H1 (cell line): Measurements from ENCODE around the gene ERI3. TPM values are rescaled to one million over a fixed set of nuclear protein-coding genes. Genes with fewer than 3 reads are reported as not detected.

Experiments used
- CTCF ChIA-PET: fragments of 300-600 bp; sonication (Branson Sonifier 250); formaldehyde crosslinking; loops from one replicate; lab custom pipeline; 2021; ENCODE audit not compliant: partially characterized antibody; lab: Charles Lee
- POLR2A ChIA-PET: fragments of 300-600 bp; sonication (Branson Sonifier 250); formaldehyde crosslinking; loops from one replicate; lab custom pipeline; 2021; ENCODE audit warnings: inconsistent platforms; ENCODE audit not compliant: partially characterized antibody; lab: Charles Lee
- DNase-seq, 2 experiments: peaks; one replicate each; pipeline versions ENCODE4 v3.0.0 to v3.0.0-alpha.2; 2010 to 2022; ENCODE audit warnings: low spot score in 2 of 2, low read depth in 1 of 2, mixed read lengths in 1 of 2
- FAIRE-seq: peaks from 2 replicates; lab custom pipeline; 2011; peaks lifted over from hg19 to GRCh38; lab: Jason Lieb, UNC
- H2AFZ ChIP-seq: 2 replicates; pipeline ENCODE4 v1.8.1; 2012; ENCODE audit warnings: low read length, inconsistent platforms
- H2AK5ac ChIP-seq: 2 replicates; pipeline ENCODE4 v1.6.1; 2013; ENCODE audit warnings: low read depth, low read length
- H2BK120ac ChIP-seq: replicated peaks from 2 replicates; pipeline ENCODE3; 2013; ENCODE audit warnings: low read depth, low read length, inconsistent platforms
- H2BK12ac ChIP-seq: 2 replicates; pipeline ENCODE4 v1.6.1; 2013; ENCODE audit warnings: low read depth, low read length
- H2BK15ac ChIP-seq: 2 replicates; pipeline ENCODE4 v1.6.1; 2013; ENCODE audit warnings: low read length
- H2BK20ac ChIP-seq: 2 replicates; pipeline ENCODE4 v1.6.1; 2013; ENCODE audit warnings: low read length
- H2BK5ac ChIP-seq: 2 replicates; pipeline ENCODE4 v1.6.1; 2013; ENCODE audit warnings: low read depth, low read length
- H3K14ac ChIP-seq: 2 replicates; pipeline ENCODE4 v1.6.1; 2013; ENCODE audit warnings: inconsistent platforms; ENCODE audit not compliant: insufficient read length
- H3K18ac ChIP-seq: 2 replicates; pipeline ENCODE4 v1.6.1; 2013; ENCODE audit warnings: low read length; ENCODE audit errors: extremely low read depth
- H3K23ac ChIP-seq: 2 replicates; pipeline ENCODE4 v1.6.1; 2013; ENCODE audit warnings: inconsistent platforms; ENCODE audit not compliant: insufficient read length
- H3K23me2 ChIP-seq: 2 replicates; pipeline ENCODE4 v1.6.1; 2013; ENCODE audit warnings: low read depth, low read length
- H3K27ac ChIP-seq: 2 replicates; pipeline ENCODE4 v1.6.1; 2011; ENCODE audit warnings: low read depth, low read length, inconsistent platforms
- H3K27me3 ChIP-seq, 4 experiments: replicated peaks in 1 of 4; 1 replicate in 1 of 4; 2 replicates in 3 of 4; pipeline versions ENCODE4 v1.6.1 to v1.8.1; 2011 to 2013; ENCODE audit warnings: low read length in 3 of 4, mild to moderate bottlenecking in 3 of 4, inconsistent platforms in 2 of 4, mixed read lengths in 2 of 4, moderate library complexity in 1 of 4; ENCODE audit not compliant: control insufficient read depth in 3 of 4, insufficient read depth in 3 of 4; ENCODE audit errors: extremely low read depth in 1 of 4
- H3K36me3 ChIP-seq, 4 experiments: 2 replicates each; pipeline versions ENCODE4 v1.6.1 to v1.8.1; 2011 to 2013; ENCODE audit warnings: mild to moderate bottlenecking in 4 of 4, low read length in 3 of 4, moderate library complexity in 2 of 4, control low read depth in 1 of 4, inconsistent platforms in 1 of 4; ENCODE audit not compliant: insufficient read depth in 4 of 4, control insufficient read depth in 2 of 4
- H3K4ac ChIP-seq: replicated peaks from 2 replicates; pipeline ENCODE3; 2013; ENCODE audit warnings: low read length, low read depth, mixed read lengths, inconsistent platforms; ENCODE audit not compliant: insufficient read length
- H3K4me1 ChIP-seq, 4 experiments: replicated peaks in 1 of 4; 1 replicate in 1 of 4; 2 replicates in 3 of 4; pipeline versions ENCODE4 v1.6.1 to v1.8.1; 2011 to 2013; ENCODE audit warnings: low read length in 3 of 4, inconsistent platforms in 2 of 4, mixed read lengths in 1 of 4; ENCODE audit not compliant: insufficient read depth in 4 of 4, control insufficient read depth in 3 of 4
- H3K4me2 ChIP-seq, 2 experiments: 2 replicates each; pipeline versions ENCODE4 v1.6.1 to v1.8.1; 2011 to 2013; ENCODE audit warnings: low read depth in 2 of 2, low read length in 2 of 2, control low read depth in 1 of 2, inconsistent platforms in 1 of 2, mild to moderate bottlenecking in 1 of 2; ENCODE audit not compliant: insufficient read depth in 1 of 2
- H3K4me3 ChIP-seq, 4 experiments: fragments of 200-600, 300-600 bp in 1 of 4; sonication (generic), shearing (Covaris generic), sonication (Bioruptor Twin) in 1 of 4; 2 replicates each; pipeline versions ENCODE4 v1.5.1 to v1.8.1; 2011 to 2016; ENCODE audit warnings: low read length in 4 of 4, low read depth in 3 of 4, control low read depth in 2 of 4, inconsistent platforms in 2 of 4, mild to moderate bottlenecking in 2 of 4, mixed read lengths in 1 of 4, moderate library complexity in 1 of 4; ENCODE audit not compliant: insufficient read depth in 2 of 4; ENCODE audit errors: extremely low read depth in 1 of 4
- H3K56ac ChIP-seq: replicated peaks from 2 replicates; pipeline ENCODE3; 2013; ENCODE audit warnings: low read depth, mild to moderate bottlenecking, mixed read lengths, low read length, inconsistent platforms; ENCODE audit not compliant: insufficient read length
- H3K79me1 ChIP-seq: 2 replicates; pipeline ENCODE4 v1.6.1; 2013; ENCODE audit warnings: low read depth, low read length, control low read depth
- H3K79me2 ChIP-seq, 2 experiments: 2 replicates each; pipeline versions ENCODE4 v1.6.1 to v1.8.1; 2012 to 2013; ENCODE audit warnings: low read length in 2 of 2, mild to moderate bottlenecking in 2 of 2, inconsistent platforms in 1 of 2; ENCODE audit not compliant: insufficient read depth in 2 of 2, control insufficient read depth in 1 of 2
- H3K9ac ChIP-seq, 4 experiments: replicated peaks in 1 of 4; 1 replicate in 1 of 4; 2 replicates in 3 of 4; pipeline versions ENCODE4 v1.6.1 to v1.8.1; 2011 to 2013; ENCODE audit warnings: low read depth in 3 of 4, low read length in 3 of 4, control low read depth in 2 of 4, mild to moderate bottlenecking in 2 of 4, moderate library complexity in 2 of 4, inconsistent platforms in 1 of 4; ENCODE audit errors: extremely low read depth in 1 of 4
- H3K9me3 ChIP-seq, 2 experiments: 2 replicates each; pipeline versions ENCODE4 v1.6.1 to v1.8.1; 2012 to 2013; ENCODE audit warnings: mild to moderate bottlenecking in 2 of 2, moderate library complexity in 2 of 2, control low read depth in 1 of 2, inconsistent platforms in 1 of 2, low read depth in 1 of 2, low read length in 1 of 2, mixed read lengths in 1 of 2; ENCODE audit not compliant: insufficient read depth in 2 of 2
- H4K20me1 ChIP-seq, 2 experiments: replicated peaks in 1 of 2; 2 replicates each; pipeline versions ENCODE3 to v1.8.1; 2011 to 2013; ENCODE audit warnings: inconsistent platforms in 2 of 2, low read length in 2 of 2, mild to moderate bottlenecking in 1 of 2; ENCODE audit not compliant: insufficient read depth in 2 of 2, control insufficient read depth in 1 of 2
- H4K5ac ChIP-seq: 2 replicates; pipeline ENCODE4 v1.6.1; 2013; ENCODE audit warnings: low read length, low read depth, mixed read lengths, inconsistent platforms; ENCODE audit not compliant: insufficient read length
- H4K8ac ChIP-seq: 2 replicates; pipeline ENCODE4 v1.8.0; 2013; ENCODE audit warnings: mild to moderate bottlenecking, moderate library complexity, low read length, inconsistent platforms; ENCODE audit not compliant: insufficient read depth; ENCODE audit errors: extremely low read depth
- H4K91ac ChIP-seq: replicated peaks from 2 replicates; pipeline ENCODE3; 2013; ENCODE audit warnings: low read length, mixed read lengths, inconsistent platforms; ENCODE audit not compliant: insufficient read length
- BACH1 ChIP-seq: IDR thresholded peaks from 2 replicates; pipeline ENCODE4 v1.6.1; 2012; ENCODE audit warnings: low read length, improper control_type of control experiment
- CTBP2 ChIP-seq: IDR thresholded peaks from 2 replicates; pipeline ENCODE4 v1.7.0; 2011; ENCODE audit warnings: borderline replicate concordance, mild to moderate bottlenecking, moderate library complexity, mixed read lengths, low read length; ENCODE audit not compliant: insufficient read depth, insufficient read length
- KDM4A ChIP-seq: IDR thresholded peaks from one replicate; pipeline ENCODE4 v1.7.1; 2012; ENCODE audit warnings: low read depth, mild to moderate bottlenecking, moderate library complexity, low read length, inconsistent platforms; ENCODE audit not compliant: severe bottlenecking
- NRF1 ChIP-seq: IDR thresholded peaks from 2 replicates; pipeline ENCODE4 v1.6.1; 2011; ENCODE audit warnings: mild to moderate bottlenecking, low read depth, low read length, improper control_type of control experiment
- POU5F1 ChIP-seq: IDR thresholded peaks from 2 replicates; pipeline ENCODE4 v1.6.1; 2011; ENCODE audit warnings: low read depth, mild to moderate bottlenecking, low read length, moderate library complexity
- SP2 ChIP-seq: IDR thresholded peaks from 2 replicates; pipeline ENCODE4 v1.6.1; 2012; ENCODE audit warnings: mild to moderate bottlenecking, low read length, inconsistent platforms
- SUZ12 ChIP-seq: fragments of 200-600 bp; sonication (generic); IDR thresholded peaks from 2 replicates; pipeline ENCODE4 v1.6.1; 2012; ENCODE audit warnings: mild to moderate bottlenecking, inconsistent platforms, low read length, moderate library complexity, mixed read lengths
- TBP ChIP-seq: IDR thresholded peaks from 2 replicates; pipeline ENCODE4 v1.6.1; 2011; ENCODE audit warnings: low read depth, low read length, improper control_type of control experiment
- WGBS, 2 experiments: shearing (Covaris generic) in 1 of 2; methylation state at CpG; one replicate each; pipeline versions ENCODE4 v1.1.6 to v1.1.7; 2013 to 2015; ENCODE audit warnings: low lambda C conversion rate in 2 of 2, mixed read lengths in 2 of 2, inconsistent platforms in 1 of 2, low coverage in 1 of 2, missing lambda C conversion rate in 1 of 2; ENCODE audit not compliant: insufficient replicate concordance in 2 of 2, insufficient coverage in 1 of 2, insufficient read length in 1 of 2; ENCODE audit errors: extremely low coverage in 1 of 2, missing lambda C conversion rate in 1 of 2; 5-methylcytosine and 5-hydroxymethylcytosine counted together
- polyA plus RNA-seq, 7 experiments: library from polyadenylated mRNA; depleted of rRNA in 3 of 7; stranded (reverse) in 5 of 7; unstranded in 2 of 7; fragments of >200 nt in 5 of 7; fragments of 200-250 nt in 2 of 7; gene quantifications; 1 replicate in 5 of 7; 2 replicates in 1 of 7; 4 replicates in 1 of 7; pipeline versions ENCODE4 v1.2.1 to v1.2.3, GENCODE V29; 2011 to 2013; ENCODE audit warnings: missing spikeins in 2 of 7, mixed read lengths in 2 of 7
- total RNA-seq: library from RNA; stranded (reverse); fragmentation: NEBNext Ultra II Directional; extraction: Animal tissue kit (Norgen Biotek cat#: 25700); gene quantifications from 2 replicates; pipeline ENCODE4 v1.2.1, GENCODE V29; 2021
- TF ChIP-seq, protein P1 (sequence below): IDR thresholded peaks from 2 replicates; pipeline ENCODE4 v1.6.1; 2011; ENCODE audit warnings: low read depth, mild to moderate bottlenecking, low read length; ENCODE audit not compliant: insufficient read depth

Gene ERI3
- total and polyA plus RNA-seq, 2 of the 8 experiments (the other 6 are each of a cell fraction or from before 2014, with no cell fraction given), result 81.1 to 199 TPM

DNA sequence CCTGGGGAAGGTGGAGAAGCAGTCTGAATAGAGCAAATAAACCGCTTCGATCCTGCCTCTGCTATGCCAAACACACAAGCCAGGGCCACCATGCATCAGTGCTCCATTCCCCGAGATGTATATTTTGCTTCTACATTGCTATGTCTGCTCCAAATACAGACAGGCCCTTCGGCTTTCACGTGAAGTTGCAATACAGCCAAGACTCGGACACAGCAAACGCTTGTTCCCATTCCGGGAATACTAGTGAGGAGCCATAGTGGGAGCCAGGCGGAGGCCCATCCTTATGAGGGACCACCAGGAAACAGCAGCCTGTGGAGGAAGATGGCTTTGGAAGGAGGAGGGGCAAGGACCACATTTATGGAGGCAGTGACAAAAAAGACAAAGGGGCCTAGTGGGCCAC is 22.6 kb downstream of the ERI3 start:
- Histone ChIP-seq H3K4ac (no peak overlapping the region), H3K4me2 (no peak overlapping the region), H4K8ac (no peak overlapping the region; the same call in 1 of the 2 replicates), H3K27ac (no peak overlapping the region), H2BK15ac (no peak overlapping the region), H3K79me1 (peaks cover 5% of the 10 kb centered on the region; the same call in 1 of the 2 replicates), H2BK12ac (no peak overlapping the region), H2BK20ac (no peak overlapping the region), H3K9ac (peak overlapping the region in 1 of 4 experiments; percentile 18; a peak in 2 of 7 replicates), H3K27me3 (no peaks in the 10 kb centered on the region; a peak in 1 of 7 replicates), H3K14ac (no peak overlapping the region), H4K91ac (no peak overlapping the region), H2AFZ (no peak overlapping the region), H2BK5ac (no peak overlapping the region), H3K9me3 (no peaks in the 10 kb centered on the region), H3K23ac (no peak overlapping the region), H3K18ac (no peak overlapping the region), H3K36me3 (peaks cover 0 to 28% (median 11%) of the 10 kb centered on the region in 4 experiments; a peak in 6 of 8 replicates), H3K79me2 (peaks cover 1 to 10% of the 10 kb centered on the region in 2 experiments; a peak in 3 of 4 replicates), H4K20me1 (peaks cover 9 to 19% of the 10 kb centered on the region in 2 experiments), H3K56ac (no peak overlapping the region), H3K23me2 (no peaks in the 10 kb centered on the region), H2BK120ac (no peak overlapping the region), H3K4me1 (peaks cover 5 to 19% (median 15%) of the 10 kb centered on the region in 4 experiments; a peak in 5 of 7 replicates), H4K5ac (no peak overlapping the region), H3K4me3 (no peak overlapping the region), H2AK5ac (no peak overlapping the region)
- WGBS, 2 experiments, result 97% methylated on average over 9 of the region's 9 CpGs; no CpG with 5 or more reads in 1 of the 2 experiments
- ChIA-PET CTCF (interaction anchor here (0.8 to 0.9 kb wide), 3 partner anchors 10 to 18 kb away, joined by 3 to 5 read pairs (median 3); no protein-coding TSS in a partner anchor), POLR2A (interaction anchor here (0.6 kb wide), 1 partner anchor 258 kb away, joined by 3 read pairs; no protein-coding TSS in a partner anchor)
- no peak for DNase-seq
- no peak for FAIRE-seq
- TF ChIP-seq TBP (no peak), POU5F1 (no peak), NRF1 (no peak), CTBP2 (no peak), KDM4A (no peak), SP2 (no peak), SUZ12 (no peak), BACH1 (no peak)
- TF ChIP-seq, protein P1, sequence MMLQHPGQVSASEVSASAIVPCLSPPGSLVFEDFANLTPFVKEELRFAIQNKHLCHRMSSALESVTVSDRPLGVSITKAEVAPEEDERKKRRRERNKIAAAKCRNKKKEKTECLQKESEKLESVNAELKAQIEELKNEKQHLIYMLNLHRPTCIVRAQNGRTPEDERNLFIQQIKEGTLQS, result no peak
